Astrocyte (in vitro differentiated cells and primary cell): ENCODE data around the gene ANO8.
A peak's percentile ranks its signal among the peaks of the same experiment; 100 is the strongest.

Source experiments
- CTCF ChIP-seq: IDR thresholded peaks from 2 replicates; pipeline ENCODE4 v1.5.1; 2011; ENCODE audit warnings: low read depth, mild to moderate bottlenecking, inconsistent platforms, low read length, moderate library complexity; ENCODE audit not compliant: insufficient read depth
- EZH2 ChIP-seq: IDR thresholded peaks from 2 replicates; pipeline ENCODE4 v1.6.1; 2012; ENCODE audit warnings: mild to moderate bottlenecking, low read length, inconsistent platforms; ENCODE audit not compliant: insufficient read depth

DNA sequence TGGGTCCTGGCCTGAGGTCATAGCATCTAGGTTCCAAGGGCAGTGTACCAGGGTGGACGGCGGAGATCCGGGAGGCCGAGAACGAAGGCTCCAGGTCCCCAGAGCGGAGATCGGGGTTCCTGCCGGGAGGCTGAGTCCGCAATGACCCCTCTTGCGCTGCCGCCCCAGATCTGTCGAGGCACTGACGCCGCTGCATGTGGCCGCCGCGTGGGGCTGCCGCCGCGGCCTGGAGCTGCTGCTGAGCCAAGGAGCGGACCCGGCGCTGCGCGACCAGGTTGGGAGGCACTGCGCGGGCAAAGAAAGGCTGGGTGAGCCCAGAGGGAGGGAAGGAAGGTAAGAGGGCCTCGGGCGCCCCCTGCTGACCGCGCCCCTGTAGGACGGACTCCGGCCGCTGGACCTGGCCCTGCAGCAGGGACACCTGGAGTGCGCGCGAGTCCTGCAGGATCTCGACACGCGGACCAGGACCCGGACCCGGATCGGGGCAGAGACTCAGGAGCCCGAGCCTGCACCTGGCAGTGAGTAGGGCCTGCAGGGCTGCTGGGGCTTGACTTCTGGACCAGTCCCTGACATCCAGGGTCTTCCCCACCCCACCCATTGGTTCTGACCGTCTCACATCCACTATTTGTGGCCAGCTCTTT, 52.0 kb downstream of the ANO8 start:
- TF ChIP-seq CTCF (peak; percentile 59), EZH2 (peak; percentile 9)
